Lower leg skin (tissue), 4 donors: ENCODE data around the gene PREP. TPM values are rescaled to one million over a fixed set of nuclear protein-coding genes. Genes with fewer than 3 reads are reported as not detected.
A peak's percentile ranks its signal among the peaks of the same experiment; 100 is the strongest.

Experiments
- DNase-seq, 2 donors: peaks; one replicate each; pipeline ENCODE4 v3.0.0-alpha.2; 2019; ENCODE audit warnings: low spot score in 2 of 2
- H3K4me3 ChIP-seq: fragments of 200-600 bp; sonication (generic); 2 replicates; pipeline ENCODE4 v1.5.1; 2017; ENCODE audit warnings: mild to moderate bottlenecking, low read depth; ENCODE audit not compliant: poor library complexity, severe bottlenecking
- CTCF ChIP-seq, 3 donors: fragments of 450-650 bp; IDR thresholded peaks; one replicate each; pipeline ENCODE4 v1.5.1; 2016; ENCODE audit warnings: antibody characterized with exemption in 3 of 3, mild to moderate bottlenecking in 3 of 3, moderate library complexity in 2 of 3
- POLR2A ChIP-seq, 2 donors: fragments of 450-650 bp; IDR thresholded peaks; one replicate each; pipeline ENCODE4 v1.6.1; 2016 to 2017; ENCODE audit warnings: antibody characterized with exemption in 2 of 2, mild to moderate bottlenecking in 1 of 2, moderate library complexity in 1 of 2
- WGBS, 2 donors: methylation state at CpG; one replicate each; pipeline ENCODE4 v1.1.5; 2018; 5-methylcytosine and 5-hydroxymethylcytosine counted together
- intact Hi-C: fragments of 100-400 bp; cut with DNase I; formaldehyde crosslinking; loops from one replicate; pipeline ENCODE4 v1.15.0; 2023; ENCODE audit warnings: low total_unique reads
- total RNA-seq, 4 donors: library from RNA; depleted of rRNA; stranded (reverse); fragments of >200 nt; gene quantifications; one replicate each; pipeline ENCODE4 v1.1.0, GENCODE V29; 2016

The PREP gene
- 10 to 100 TPM; 33.9 to 39.1 (median 35.1) TPM for total RNA-seq

- peak within 1 kb of the TSS; percentile 100 for H3K4me3 ChIP-seq
- intact Hi-C loops, result loop anchor here (5.0 kb wide), 1 partner anchor 316 kb away; no protein-coding TSS in a partner anchor
- no peak for TF ChIP-seq POLR2A (IDR thresholded peaks at IDR 0.05)
- peak in 1 of 3 donors; percentile 52 for TF ChIP-seq CTCF (IDR thresholded peaks at IDR 0.05)
- 4% methylated on average over 28 to 37 of the region's 84 CpGs for WGBS, 2 donors
- DNase-seq, result peak; percentile 73 to 95
Measured at GRCh38 chr6:105402939-105403935, at the start of gene PREP. PREP (minus strand) TSS chr6:105403082; CDS start chr6:105402891, 191 bp downstream.

DNA sequence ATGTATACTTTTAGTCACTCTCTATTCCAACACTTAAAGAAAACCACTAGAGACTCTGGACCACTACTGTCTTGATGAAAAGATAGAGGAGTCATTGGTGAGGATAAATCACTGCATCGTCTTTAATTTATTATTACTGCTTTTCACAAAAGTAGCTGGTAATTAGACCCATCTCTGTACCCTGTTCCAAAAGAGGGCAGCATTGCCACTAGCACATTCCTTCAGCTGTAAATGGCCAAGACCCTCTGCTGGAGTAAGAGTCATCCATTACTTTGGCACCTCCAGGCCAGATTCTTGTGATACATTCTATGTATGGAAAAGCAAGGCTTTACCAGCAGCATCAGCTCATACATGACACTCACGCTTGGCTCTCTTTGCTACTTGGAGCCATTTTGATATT is 49.5 kb upstream of the PREP start:
- intact Hi-C loops, result no loop called here
- no peak for TF ChIP-seq CTCF (IDR thresholded peaks at IDR 0.05)
- TF ChIP-seq POLR2A (IDR thresholded peaks at IDR 0.05), result no peak
- WGBS, 2 donors, result 93 to 96% methylated on average over 2 of the region's 2 CpGs
- no peak overlapping the region for H3K4me3 ChIP-seq
- DNase-seq, result no peak

DNA sequence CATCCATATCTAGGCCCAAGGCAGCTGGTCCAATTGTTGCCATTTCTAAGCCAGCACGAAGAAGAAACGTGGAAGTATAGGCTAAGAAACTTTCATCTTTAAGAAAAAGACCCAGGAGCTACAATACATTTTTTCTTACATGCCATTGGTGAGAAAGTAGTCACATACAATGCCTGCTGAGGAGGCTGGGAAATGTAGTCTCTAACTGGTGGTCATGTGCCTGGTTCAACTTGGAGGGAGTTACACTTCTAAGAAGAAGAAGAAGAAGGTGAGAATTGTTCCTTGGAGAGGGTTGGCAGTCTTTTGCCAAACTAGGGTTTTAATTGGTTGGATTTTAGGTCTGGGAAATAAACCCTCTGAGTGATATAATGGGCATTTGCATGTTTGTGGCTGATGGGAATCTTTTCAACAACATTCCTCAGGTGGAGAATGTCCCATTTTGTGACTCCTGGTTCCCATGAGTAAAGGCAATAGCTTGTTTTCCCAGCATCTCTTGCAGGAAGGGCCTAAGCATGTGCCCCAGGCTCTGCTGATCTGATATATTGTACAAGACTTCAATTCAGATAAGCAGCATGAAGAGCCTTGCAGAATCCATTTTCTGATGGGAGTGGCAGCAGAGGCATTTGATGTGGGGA is 47.0 kb upstream of the PREP start:
- no peak for TF ChIP-seq POLR2A (IDR thresholded peaks at IDR 0.05)
- no peak for TF ChIP-seq CTCF (IDR thresholded peaks at IDR 0.05)
- 79 to 92% methylated on average over 2 of the region's 2 CpGs for WGBS, 2 donors
- H3K4me3 ChIP-seq, result no peak overlapping the region
- no peak for DNase-seq
- intact Hi-C loops, result no loop called here

DNA sequence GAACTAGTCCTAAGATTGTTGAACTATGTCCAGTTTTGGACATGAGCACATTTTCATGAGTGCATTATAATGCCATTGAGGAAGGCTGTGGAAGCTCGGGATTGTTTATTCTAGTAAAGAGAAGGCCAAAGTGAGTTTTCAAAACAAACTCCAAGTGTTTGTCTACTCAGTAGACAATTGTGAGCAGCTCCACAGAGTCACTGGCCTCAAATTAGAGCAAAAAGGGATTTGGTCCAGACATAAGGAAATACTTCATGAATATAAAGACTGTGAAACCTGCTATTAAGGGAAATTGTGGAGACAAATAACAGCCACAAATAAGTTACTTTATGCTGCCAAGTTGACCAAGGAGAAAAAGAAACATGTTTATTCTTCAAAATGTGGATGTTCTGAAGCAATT is 42.6 kb upstream of the PREP start:
- no peak overlapping the region for H3K4me3 ChIP-seq
- TF ChIP-seq POLR2A (IDR thresholded peaks at IDR 0.05), result no peak
- no peak for TF ChIP-seq CTCF (IDR thresholded peaks at IDR 0.05)
- WGBS, 2 donors, result 52 to 67% methylated on average over 1 of the region's 1 CpG
- no peak for DNase-seq
- intact Hi-C loops, result no loop called here

- intact Hi-C loops, result no loop called here
- 88 to 90% methylated on average over 6 of the region's 6 CpGs for WGBS, 2 donors
Measured at GRCh38 chr6:105443941-105444340, 41.1 kb upstream of the PREP start.

More at GRCh38 chr6:105443941-105444340, 41.1 kb upstream of the PREP start:
- no peak for DNase-seq
- TF ChIP-seq CTCF (IDR thresholded peaks at IDR 0.05), result no peak
- TF ChIP-seq POLR2A (IDR thresholded peaks at IDR 0.05), result no peak
- H3K4me3 ChIP-seq, result no peak overlapping the region
